ENCODE results near the gene SCCPDH.

Gene SCCPDH

DNA sequence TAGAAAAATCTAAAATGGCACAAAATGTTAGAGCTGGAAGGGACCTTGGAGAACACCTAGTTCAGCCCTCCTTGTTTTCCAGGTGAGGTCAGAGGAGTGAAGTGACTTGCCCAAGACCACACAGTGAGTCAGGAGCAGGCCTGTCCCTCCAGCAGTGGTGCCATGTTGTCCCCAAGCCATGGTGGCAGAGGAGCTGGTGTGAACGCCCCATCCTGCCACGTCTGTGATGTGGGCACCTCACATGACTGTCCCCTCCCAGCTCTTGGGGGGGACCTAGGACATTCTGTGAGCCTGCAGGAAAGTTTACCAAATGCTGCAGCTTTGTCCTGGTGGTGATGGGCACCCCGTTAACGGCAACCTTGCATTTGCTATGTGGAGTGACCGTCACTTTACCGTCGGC is 66.2 kb downstream of the SCCPDH start:
- H3K4me2 ChIP-seq (ENCODE audit: low read length): no peak overlapping the region
- no peaks in the 10 kb centered on the region for H3K36me3 ChIP-seq (ENCODE audit: insufficient read depth, low read length)
- peaks cover 4% of the 10 kb centered on the region for H3K4me1 ChIP-seq (ENCODE audit: insufficient read depth, low read length, severe bottlenecking)
- H3K4me3 ChIP-seq (ENCODE audit: low read depth, low read length, poor library complexity, severe bottlenecking): no peak overlapping the region
- no peaks in the 10 kb centered on the region for H4K20me1 ChIP-seq (ENCODE audit: insufficient read depth, low read length)
- no peak overlapping the region for H3K27ac ChIP-seq (ENCODE audit: low read depth, low read length, poor library complexity, severe bottlenecking)
- H3K9me2 ChIP-seq (ENCODE audit: low read depth, low read length): no peaks in the 10 kb centered on the region
- no peak overlapping the region for H2AFZ ChIP-seq (ENCODE audit: low read length)
- H3K79me2 ChIP-seq (ENCODE audit: insufficient read depth, low read length): no peaks in the 10 kb centered on the region
- H3K9me3 ChIP-seq (ENCODE audit: low read length): peaks cover 4% of the 10 kb centered on the region; the same call in 1 of the 2 replicates
- peaks cover 13% of the 10 kb centered on the region; the same call in 1 of the 2 replicates for H3K27me3 ChIP-seq (ENCODE audit: insufficient read depth, low read length)
- H3K9ac ChIP-seq (ENCODE audit: low read length): no peak overlapping the region
- H3F3A ChIP-seq (ENCODE audit: insufficient read depth, low read length): no peaks in the 10 kb centered on the region
- TF ChIP-seq, protein P1, sequence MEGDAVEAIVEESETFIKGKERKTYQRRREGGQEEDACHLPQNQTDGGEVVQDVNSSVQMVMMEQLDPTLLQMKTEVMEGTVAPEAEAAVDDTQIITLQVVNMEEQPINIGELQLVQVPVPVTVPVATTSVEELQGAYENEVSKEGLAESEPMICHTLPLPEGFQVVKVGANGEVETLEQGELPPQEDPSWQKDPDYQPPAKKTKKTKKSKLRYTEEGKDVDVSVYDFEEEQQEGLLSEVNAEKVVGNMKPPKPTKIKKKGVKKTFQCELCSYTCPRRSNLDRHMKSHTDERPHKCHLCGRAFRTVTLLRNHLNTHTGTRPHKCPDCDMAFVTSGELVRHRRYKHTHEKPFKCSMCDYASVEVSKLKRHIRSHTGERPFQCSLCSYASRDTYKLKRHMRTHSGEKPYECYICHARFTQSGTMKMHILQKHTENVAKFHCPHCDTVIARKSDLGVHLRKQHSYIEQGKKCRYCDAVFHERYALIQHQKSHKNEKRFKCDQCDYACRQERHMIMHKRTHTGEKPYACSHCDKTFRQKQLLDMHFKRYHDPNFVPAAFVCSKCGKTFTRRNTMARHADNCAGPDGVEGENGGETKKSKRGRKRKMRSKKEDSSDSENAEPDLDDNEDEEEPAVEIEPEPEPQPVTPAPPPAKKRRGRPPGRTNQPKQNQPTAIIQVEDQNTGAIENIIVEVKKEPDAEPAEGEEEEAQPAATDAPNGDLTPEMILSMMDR (IDR thresholded peaks at IDR 0.05; ENCODE audit: low read length): no peak
- no peak for TF ChIP-seq EZH2 (IDR thresholded peaks at IDR 0.05; ENCODE audit: borderline replicate concordance, low read length)

DNA sequence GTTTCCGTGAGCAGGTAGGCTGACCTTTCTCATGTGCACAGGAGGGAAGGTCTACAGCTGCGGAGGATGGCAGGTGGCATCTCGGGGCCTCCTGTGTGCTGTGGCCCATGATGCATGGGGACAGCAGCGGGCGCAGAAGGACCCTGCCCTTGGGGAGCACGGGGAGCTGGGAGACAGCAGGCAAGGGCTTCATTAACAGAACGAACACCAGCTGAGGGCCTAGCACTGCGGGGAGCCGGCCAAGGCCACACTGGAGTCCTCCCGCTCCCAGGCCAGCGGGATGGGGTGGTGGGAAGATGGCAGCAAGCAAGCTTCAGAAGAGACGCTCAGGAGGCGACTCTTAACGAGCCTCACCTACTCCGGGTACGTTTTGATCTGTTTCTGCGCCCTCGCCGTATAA is 66.6 kb downstream of the SCCPDH start:
- H3K9ac ChIP-seq (ENCODE audit: low read length): no peak overlapping the region
- H3F3A ChIP-seq (ENCODE audit: insufficient read depth, low read length): no peaks in the 10 kb centered on the region
- no peak overlapping the region for H3K4me3 ChIP-seq (ENCODE audit: low read depth, low read length, poor library complexity, severe bottlenecking)
- H4K20me1 ChIP-seq (ENCODE audit: insufficient read depth, low read length): no peaks in the 10 kb centered on the region
- H3K36me3 ChIP-seq (ENCODE audit: insufficient read depth, low read length): no peaks in the 10 kb centered on the region
- no peak overlapping the region for H3K4me2 ChIP-seq (ENCODE audit: low read length)
- H3K9me3 ChIP-seq (ENCODE audit: low read length): peaks cover under 1% of the 10 kb centered on the region; the same call in 1 of the 2 replicates
- peaks cover 13% of the 10 kb centered on the region; the same call in 1 of the 2 replicates for H3K27me3 ChIP-seq (ENCODE audit: insufficient read depth, low read length)
- peaks cover 4% of the 10 kb centered on the region for H3K4me1 ChIP-seq (ENCODE audit: insufficient read depth, low read length, severe bottlenecking)
- no peak overlapping the region for H3K27ac ChIP-seq (ENCODE audit: low read depth, low read length, poor library complexity, severe bottlenecking)
- H2AFZ ChIP-seq (ENCODE audit: low read length): no peak overlapping the region
- no peaks in the 10 kb centered on the region for H3K9me2 ChIP-seq (ENCODE audit: low read depth, low read length)
- no peak for TF ChIP-seq EZH2 (IDR thresholded peaks at IDR 0.05; ENCODE audit: borderline replicate concordance, low read length)
- H3K79me2 ChIP-seq (ENCODE audit: insufficient read depth, low read length): no peaks in the 10 kb centered on the region

DNA sequence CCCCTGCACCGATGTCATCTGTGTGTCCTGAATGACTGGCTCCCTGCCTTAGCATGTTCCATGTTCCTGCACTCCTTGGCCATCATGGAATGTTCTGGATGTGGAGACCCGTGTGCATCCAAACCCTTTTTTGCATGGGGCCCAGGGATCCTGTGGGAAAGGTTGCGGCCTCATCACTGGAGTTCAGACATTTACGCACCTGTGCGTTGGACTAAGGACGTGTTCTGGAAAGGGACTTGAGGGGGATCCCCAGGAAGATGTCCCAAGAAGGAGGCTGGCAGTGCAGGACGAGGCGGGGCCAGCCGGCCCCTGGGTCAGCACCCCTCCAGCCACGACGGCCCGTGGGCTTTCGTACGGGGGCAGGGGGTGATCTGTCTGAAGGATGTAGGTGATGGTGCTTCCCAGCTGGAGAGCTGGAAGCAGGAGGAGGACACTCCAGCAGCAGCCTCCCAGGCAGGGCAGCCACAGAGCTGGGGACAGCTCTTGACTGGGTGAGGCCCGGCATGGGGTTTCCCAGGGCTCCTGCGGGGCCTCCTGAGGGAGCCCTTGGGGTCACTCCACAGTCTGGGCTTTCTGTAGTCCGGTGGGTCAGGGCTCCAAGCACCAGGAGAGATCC is 67.2 kb downstream of the SCCPDH start:
- peaks cover 4% of the 10 kb centered on the region for H3K4me1 ChIP-seq (ENCODE audit: insufficient read depth, low read length, severe bottlenecking)
- H2AFZ ChIP-seq (ENCODE audit: low read length): no peak overlapping the region
- H4K20me1 ChIP-seq (ENCODE audit: insufficient read depth, low read length): no peaks in the 10 kb centered on the region
- no peaks in the 10 kb centered on the region for H3K36me3 ChIP-seq (ENCODE audit: insufficient read depth, low read length)
- H3K4me2 ChIP-seq (ENCODE audit: low read length): no peak overlapping the region
- H3K9me3 ChIP-seq (ENCODE audit: low read length): no peaks in the 10 kb centered on the region
- no peaks in the 10 kb centered on the region for H3K9me2 ChIP-seq (ENCODE audit: low read depth, low read length)
- H3K9ac ChIP-seq (ENCODE audit: low read length): no peak overlapping the region
- H3K79me2 ChIP-seq (ENCODE audit: insufficient read depth, low read length): no peaks in the 10 kb centered on the region
- peaks cover 13% of the 10 kb centered on the region; the same call in 1 of the 2 replicates for H3K27me3 ChIP-seq (ENCODE audit: insufficient read depth, low read length)
- H3K4me3 ChIP-seq (ENCODE audit: low read depth, low read length, poor library complexity, severe bottlenecking): no peak overlapping the region
- no peaks in the 10 kb centered on the region for H3F3A ChIP-seq (ENCODE audit: insufficient read depth, low read length)
- no peak overlapping the region for H3K27ac ChIP-seq (ENCODE audit: low read depth, low read length, poor library complexity, severe bottlenecking)
- TF ChIP-seq, protein P1 (IDR thresholded peaks at IDR 0.05; ENCODE audit: low read length): no peak
- TF ChIP-seq EZH2 (IDR thresholded peaks at IDR 0.05; ENCODE audit: borderline replicate concordance, low read length): no peak

DNA sequence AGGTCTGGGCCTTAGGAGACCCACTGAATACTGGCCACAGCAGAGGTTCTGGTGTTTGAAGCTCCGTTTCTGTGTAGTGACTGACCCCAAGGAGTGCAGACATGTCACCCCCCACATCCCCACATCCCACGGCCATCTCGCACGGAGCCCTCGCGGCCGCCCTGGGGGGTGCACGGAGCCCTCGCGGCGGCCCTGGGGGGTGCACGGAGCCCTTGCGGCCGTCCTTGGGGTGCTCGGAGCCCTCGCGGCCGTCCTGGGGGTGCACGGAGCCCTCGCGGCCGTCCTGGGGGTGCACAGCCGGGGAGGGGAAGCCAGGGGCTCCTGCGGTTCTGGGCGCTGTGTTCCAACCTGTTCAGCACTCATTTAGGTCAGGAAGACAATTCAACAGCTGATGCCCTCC is 68.4 kb downstream of the SCCPDH start:
- TF ChIP-seq EZH2 (IDR thresholded peaks at IDR 0.05; ENCODE audit: borderline replicate concordance, low read length): no peak
- TF ChIP-seq, protein P1 (IDR thresholded peaks at IDR 0.05; ENCODE audit: low read length): no peak

More for the DNA sequence above, 68.4 kb downstream of the SCCPDH start:
- Histone ChIP-seq H3K27me3 (ENCODE audit: insufficient read depth, low read length) (peaks cover 13% of the 10 kb centered on the region; the same call in 1 of the 2 replicates), H3K4me2 (ENCODE audit: low read length) (no peak overlapping the region), H2AFZ (ENCODE audit: low read length) (no peak overlapping the region), H3K36me3 (ENCODE audit: insufficient read depth, low read length) (no peaks in the 10 kb centered on the region), H3K27ac (ENCODE audit: low read depth, low read length, poor library complexity, severe bottlenecking) (no peak overlapping the region), H3K4me1 (ENCODE audit: insufficient read depth, low read length, severe bottlenecking) (no peaks in the 10 kb centered on the region), H3K9me3 (ENCODE audit: low read length) (no peaks in the 10 kb centered on the region), H3F3A (ENCODE audit: insufficient read depth, low read length) (no peaks in the 10 kb centered on the region), H3K9me2 (ENCODE audit: low read depth, low read length) (no peaks in the 10 kb centered on the region), H4K20me1 (ENCODE audit: insufficient read depth, low read length) (no peaks in the 10 kb centered on the region), H3K4me3 (ENCODE audit: low read depth, low read length, poor library complexity, severe bottlenecking) (no peak overlapping the region), H3K79me2 (ENCODE audit: insufficient read depth, low read length) (no peaks in the 10 kb centered on the region), H3K9ac (ENCODE audit: low read length) (no peak overlapping the region)
